ENCODE measurements around the gene CD1C.
"Not testable (repeated sequence)": the region's sequence is repeated elsewhere in the genome, so short reads cannot be mapped to it uniquely, and the experiment has no call there.

- TF ChIP-seq EZH2 (IDR thresholded peaks at IDR 0.05; ENCODE audit: low read length, unreplicated experiment), result not testable (repeated sequence)
- TF ChIP-seq, protein P1, sequence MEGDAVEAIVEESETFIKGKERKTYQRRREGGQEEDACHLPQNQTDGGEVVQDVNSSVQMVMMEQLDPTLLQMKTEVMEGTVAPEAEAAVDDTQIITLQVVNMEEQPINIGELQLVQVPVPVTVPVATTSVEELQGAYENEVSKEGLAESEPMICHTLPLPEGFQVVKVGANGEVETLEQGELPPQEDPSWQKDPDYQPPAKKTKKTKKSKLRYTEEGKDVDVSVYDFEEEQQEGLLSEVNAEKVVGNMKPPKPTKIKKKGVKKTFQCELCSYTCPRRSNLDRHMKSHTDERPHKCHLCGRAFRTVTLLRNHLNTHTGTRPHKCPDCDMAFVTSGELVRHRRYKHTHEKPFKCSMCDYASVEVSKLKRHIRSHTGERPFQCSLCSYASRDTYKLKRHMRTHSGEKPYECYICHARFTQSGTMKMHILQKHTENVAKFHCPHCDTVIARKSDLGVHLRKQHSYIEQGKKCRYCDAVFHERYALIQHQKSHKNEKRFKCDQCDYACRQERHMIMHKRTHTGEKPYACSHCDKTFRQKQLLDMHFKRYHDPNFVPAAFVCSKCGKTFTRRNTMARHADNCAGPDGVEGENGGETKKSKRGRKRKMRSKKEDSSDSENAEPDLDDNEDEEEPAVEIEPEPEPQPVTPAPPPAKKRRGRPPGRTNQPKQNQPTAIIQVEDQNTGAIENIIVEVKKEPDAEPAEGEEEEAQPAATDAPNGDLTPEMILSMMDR (conservative IDR thresholded peaks at IDR 0.05; ENCODE audit: low read depth, low read length), result not testable (repeated sequence)
Measured at GRCh38 chr1:158282421-158282820, 7.3 kb upstream of the CD1C start.

All from PC-3 (cell line).